Measurements from ENCODE around the gene BLOC1S4. TPM values are rescaled to one million over a fixed set of nuclear protein-coding genes. Genes with fewer than 3 reads are reported as not detected.
A peak's percentile ranks its signal among the peaks of the same experiment; 100 is the strongest.

BLOC1S4 gene
- total RNA-seq, 1 donor from 2014 or later, result 15.5 TPM

DNA sequence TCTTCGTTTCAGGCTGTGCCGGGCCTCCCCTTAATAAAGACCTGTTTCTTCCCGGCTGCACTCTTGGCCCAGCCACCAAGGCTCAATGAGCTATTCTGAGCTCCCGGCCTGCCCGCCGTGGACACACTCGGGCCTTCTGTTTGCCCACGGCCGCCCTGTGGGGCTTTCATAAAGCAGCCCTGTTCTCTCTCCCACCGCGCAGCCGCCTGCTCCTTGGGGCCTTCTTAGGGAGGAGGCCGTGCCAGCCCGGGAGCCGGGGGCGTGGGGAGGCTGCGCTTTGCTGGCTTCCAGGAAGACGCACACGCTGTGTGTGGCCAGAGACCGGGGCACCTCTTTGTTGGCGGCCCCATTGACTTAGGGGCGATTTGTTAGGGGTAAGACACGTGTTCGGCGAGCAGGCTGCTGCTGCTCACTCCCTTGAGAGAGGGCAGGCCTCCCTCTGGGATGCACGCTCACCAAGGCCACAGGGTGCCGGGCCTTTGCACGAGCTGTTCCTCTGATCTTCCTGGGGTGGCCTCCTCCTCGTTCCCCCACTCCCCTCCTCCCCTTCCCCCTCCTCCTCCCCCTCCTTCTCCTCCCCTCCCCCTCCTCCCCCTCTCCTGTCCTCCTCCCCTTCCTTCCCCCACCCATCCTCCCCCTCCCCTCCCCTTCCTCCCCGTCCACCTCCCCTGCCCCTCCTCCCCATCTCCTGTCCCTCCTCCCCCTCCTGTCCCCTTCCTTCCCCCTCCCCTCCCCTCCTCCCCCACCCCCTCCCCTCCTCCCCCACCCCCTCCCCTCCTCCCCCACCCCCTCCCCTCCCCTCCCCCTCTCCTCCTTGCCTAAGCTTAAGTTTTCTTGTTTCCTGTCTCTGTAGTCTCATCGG, 11.3 kb downstream of the BLOC1S4 start:
- DNase-seq (ENCODE audit: low spot score), result no peak
- Mint-ChIP-seq H3K9me3 (ENCODE audit: low read depth) (no peaks in the 10 kb centered on the region), H3K27me3 (ENCODE audit: low read depth) (no peaks in the 10 kb centered on the region), H3K27ac (ENCODE audit: unreplicated experiment) (peak overlapping the region; percentile 87), H3K36me3 (ENCODE audit: low read depth) (no peaks in the 10 kb centered on the region), H3K4me1 (ENCODE audit: low read depth) (peaks cover 26% of the 10 kb centered on the region), H3K4me3 (ENCODE audit: unreplicated experiment) (peak overlapping the region; percentile 12)
- peak; percentile 8 for TF ChIP-seq CTCF (IDR thresholded peaks at IDR 0.05)

DNA sequence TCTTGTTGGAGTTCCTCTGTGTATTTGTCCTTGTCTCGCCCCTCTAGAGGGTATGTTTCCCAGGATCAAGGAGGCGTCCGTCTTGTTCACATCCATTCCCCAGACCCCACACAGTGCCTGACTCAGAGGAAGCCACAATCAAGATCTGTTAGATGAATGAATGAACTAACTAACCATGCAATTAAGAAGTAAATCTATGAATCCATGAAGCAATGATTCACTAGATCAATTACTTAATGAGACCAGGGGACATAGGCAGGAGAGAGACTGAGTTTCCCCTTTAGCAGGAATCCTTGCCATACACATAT, 11.9 kb downstream of the BLOC1S4 start:
- peak overlapping the region; percentile 84 for H3K27ac Mint-ChIP-seq (ENCODE audit: unreplicated experiment)
- TF ChIP-seq CTCF (IDR thresholded peaks at IDR 0.05), result no peak

DNA sequence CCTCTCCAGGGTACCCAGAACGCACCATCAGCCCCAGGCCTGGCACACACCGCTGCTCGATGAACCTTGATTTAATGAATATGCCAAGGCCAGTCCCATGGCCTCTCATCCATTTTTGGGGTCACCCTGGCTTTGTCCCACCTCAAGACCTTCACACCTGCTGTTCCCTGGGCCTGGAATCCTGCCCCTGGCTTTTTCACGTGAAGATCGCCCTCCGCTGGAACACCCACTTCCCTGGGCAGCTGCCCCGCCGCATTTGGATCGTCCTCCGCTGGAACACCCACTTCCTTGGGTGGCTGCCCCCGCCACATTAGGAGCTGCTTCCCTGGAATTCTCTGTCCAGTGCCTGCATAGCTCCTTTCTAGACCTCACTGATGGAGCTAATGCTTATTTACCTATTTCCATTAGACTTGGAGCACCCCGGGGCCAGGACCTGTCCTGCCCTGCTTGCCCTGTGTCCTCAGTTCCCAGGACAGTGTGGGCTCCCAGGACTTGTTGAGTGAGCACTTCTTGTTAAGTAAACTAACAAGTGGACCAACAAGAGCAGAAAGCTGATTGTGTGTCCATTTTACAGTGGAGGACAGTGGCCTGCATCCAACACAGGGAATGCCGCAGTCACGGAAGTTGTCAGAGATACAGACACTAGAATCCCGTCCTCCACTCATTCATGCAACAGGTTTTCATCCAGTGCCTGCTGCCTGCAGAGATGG, 12.5 kb downstream of the BLOC1S4 start:
- Mint-ChIP-seq H3K36me3 (ENCODE audit: low read depth) (no peaks in the 10 kb centered on the region), H3K9me3 (ENCODE audit: low read depth) (no peaks in the 10 kb centered on the region), H3K4me3 (ENCODE audit: unreplicated experiment) (no peak overlapping the region), H3K27ac (ENCODE audit: unreplicated experiment) (peak overlapping the region; percentile 57), H3K27me3 (ENCODE audit: low read depth) (no peaks in the 10 kb centered on the region), H3K4me1 (ENCODE audit: low read depth) (peaks cover 36% of the 10 kb centered on the region)
- DNase-seq (ENCODE audit: low spot score), result no peak
- TF ChIP-seq CTCF (IDR thresholded peaks at IDR 0.05), result no peak

More for the DNA sequence above, 11.9 kb downstream of the BLOC1S4 start:
- Mint-ChIP-seq H3K9me3 (ENCODE audit: low read depth) (no peaks in the 10 kb centered on the region), H3K36me3 (ENCODE audit: low read depth) (no peaks in the 10 kb centered on the region), H3K4me1 (ENCODE audit: low read depth) (peaks cover 32% of the 10 kb centered on the region), H3K27me3 (ENCODE audit: low read depth) (no peaks in the 10 kb centered on the region), H3K4me3 (ENCODE audit: unreplicated experiment) (no peak overlapping the region)
- no peak for DNase-seq (ENCODE audit: low spot score)

DNA sequence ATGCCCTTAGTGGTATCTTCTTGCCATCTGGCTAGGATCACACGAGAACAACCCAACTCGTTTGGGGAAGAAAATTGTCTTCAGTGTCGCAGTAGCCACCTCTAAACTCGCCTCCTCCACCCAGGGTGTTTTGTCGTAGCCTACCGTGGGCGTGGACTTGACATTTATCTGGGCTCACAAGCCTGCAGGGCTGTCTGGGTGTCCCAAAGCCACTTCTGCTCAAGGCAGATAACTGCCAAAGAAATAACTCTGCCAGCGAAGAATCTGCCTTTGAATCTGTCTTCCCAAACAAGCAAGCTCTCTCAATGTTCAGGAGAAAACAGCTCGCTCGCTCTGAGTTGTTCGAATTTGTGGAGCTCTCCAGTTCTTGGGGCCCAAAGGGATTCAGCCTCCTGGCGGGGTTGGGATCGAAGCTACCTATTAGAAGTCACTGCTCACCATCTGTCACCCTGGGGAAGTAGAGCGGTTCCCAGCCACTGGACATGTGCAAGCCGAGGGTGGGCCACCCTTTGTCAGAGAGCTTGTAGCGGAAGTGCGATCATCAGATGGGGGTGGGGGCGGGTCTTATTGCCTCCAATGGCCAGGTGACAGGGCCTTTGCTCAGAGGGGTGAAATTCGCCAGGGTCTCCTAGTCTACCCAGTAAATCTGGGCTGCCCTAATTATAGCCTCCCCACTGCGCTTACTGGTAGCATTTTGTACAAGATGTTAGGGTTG, 14.8 kb downstream of the BLOC1S4 start:
- no peak for DNase-seq (ENCODE audit: low spot score)
- no peak overlapping the region for H3K4me3 Mint-ChIP-seq (ENCODE audit: unreplicated experiment)
- H3K36me3 Mint-ChIP-seq (ENCODE audit: low read depth), result no peaks in the 10 kb centered on the region
- no peaks in the 10 kb centered on the region for H3K9me3 Mint-ChIP-seq (ENCODE audit: low read depth)
- peaks cover 33% of the 10 kb centered on the region for H3K4me1 Mint-ChIP-seq (ENCODE audit: low read depth)
- H3K27ac Mint-ChIP-seq (ENCODE audit: unreplicated experiment), result no peak overlapping the region
- no peaks in the 10 kb centered on the region for H3K27me3 Mint-ChIP-seq (ENCODE audit: low read depth)
- no peak for TF ChIP-seq CTCF (IDR thresholded peaks at IDR 0.05)

DNA sequence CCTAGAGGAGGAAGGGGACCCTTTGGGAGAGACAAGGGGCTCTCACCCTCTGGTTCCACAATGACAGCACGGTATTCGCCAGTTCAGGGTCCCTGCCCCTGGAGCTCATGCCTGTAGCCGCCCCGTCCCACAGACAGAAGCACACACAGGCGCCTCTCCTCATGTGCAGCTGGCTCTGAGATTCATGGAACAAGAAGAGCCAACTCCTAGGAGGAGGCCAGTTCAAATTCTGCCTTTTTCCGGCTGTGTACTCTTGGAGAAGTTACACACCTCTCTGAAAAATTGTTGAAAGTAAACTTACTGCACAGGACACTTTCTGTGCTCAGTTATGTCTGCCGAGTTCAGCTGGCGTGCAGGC, 15.3 kb downstream of the BLOC1S4 start:
- DNase-seq (ENCODE audit: low spot score), result no peak
- TF ChIP-seq CTCF (IDR thresholded peaks at IDR 0.05), result no peak
- Mint-ChIP-seq H3K9me3 (ENCODE audit: low read depth) (no peaks in the 10 kb centered on the region), H3K4me1 (ENCODE audit: low read depth) (peaks cover 33% of the 10 kb centered on the region), H3K27ac (ENCODE audit: unreplicated experiment) (peak overlapping the region; percentile 68), H3K27me3 (ENCODE audit: low read depth) (no peaks in the 10 kb centered on the region), H3K36me3 (ENCODE audit: low read depth) (no peaks in the 10 kb centered on the region), H3K4me3 (ENCODE audit: unreplicated experiment) (no peak overlapping the region)

Data from chondrocyte (in vitro differentiated cells).